Measurements from ENCODE around the gene PPP1R16B. TPM values are rescaled to one million over a fixed set of nuclear protein-coding genes. Genes with fewer than 3 reads are reported as not detected.

PPP1R16B gene
- 1 to 10 TPM; 1.6 to 4.7 TPM for total RNA-seq

GRCh38 chr20:38805502-38805957, at the start of gene PPP1R16B:
TSS of gene PPP1R16B (plus strand) at chr20:38805697. CDS start at chr20:38835926, 30,229 bp downstream.
- DNase-seq (peak in 3 of 4 donors; percentile 19 to 25 (median 20)), ATAC-seq (no peak)
- H3K27ac ChIP-seq = peak within 1 kb of the TSS in 3 of 4 donors; percentile 12 to 44 (median 42)
- intact Hi-C loops (cut with DNase I) = no loop called here
- 6 to 16% methylated on average over 6 to 40 of the region's 40 CpGs for WGBS, 2 donors
- no peak for TF ChIP-seq CTCF (IDR thresholded peaks at IDR 0.05)
- TF ChIP-seq POLR2A (IDR thresholded peaks at IDR 0.05) = peak in 1 of 3 donors; percentile 12
- peaks cover 0 to 16% of the 10 kb centered on the region in 2 donors for H3K27me3 ChIP-seq
- H3K4me3 ChIP-seq = peak within 1 kb of the TSS in 1 of 2 donors; percentile 19
- H3K4me1 ChIP-seq = peaks cover 17% of the 10 kb centered on the region
- H3K36me3 ChIP-seq (replicated peaks in 1 of 2; ENCODE audit: insufficient read depth in 1 of 2, low read depth in 2 of 2) = no peaks in the 10 kb centered on the region
- H3K9me3 ChIP-seq = no peaks in the 10 kb centered on the region

GRCh38 chr20:38757145-38757775, 48.2 kb upstream of the PPP1R16B start:
- Histone ChIP-seq H3K9me3 (no peaks in the 10 kb centered on the region), H3K27me3 (no peaks in the 10 kb centered on the region), H3K27ac (no peak overlapping the region), H3K4me1 (no peaks in the 10 kb centered on the region), H3K4me3 (no peak overlapping the region), H3K36me3 (replicated peaks in 1 of 2; ENCODE audit: insufficient read depth in 1 of 2, low read depth in 2 of 2) (peaks cover 5 to 21% of the 10 kb centered on the region in 2 donors)
- intact Hi-C loops (cut with DNase I) = no loop called here
- ATAC-seq (no peak), DNase-seq (no peak)
- 81 to 82% methylated on average over 7 of the region's 7 CpGs for WGBS, 2 donors
- TF ChIP-seq CTCF (IDR thresholded peaks at IDR 0.05) = no peak
- TF ChIP-seq POLR2A (IDR thresholded peaks at IDR 0.05) = no peak

GRCh38 chr20:38759106-38759505, 46.4 kb upstream of the PPP1R16B start:
- Histone ChIP-seq H3K36me3 (replicated peaks in 1 of 2; ENCODE audit: insufficient read depth in 1 of 2, low read depth in 2 of 2) (peaks cover 5 to 21% of the 10 kb centered on the region in 2 donors), H3K4me3 (no peak overlapping the region), H3K4me1 (no peaks in the 10 kb centered on the region), H3K27ac (no peak overlapping the region), H3K27me3 (no peaks in the 10 kb centered on the region), H3K9me3 (no peaks in the 10 kb centered on the region)
- TF ChIP-seq POLR2A (IDR thresholded peaks at IDR 0.05) = no peak
- no peak for TF ChIP-seq CTCF (IDR thresholded peaks at IDR 0.05)
- WGBS, 2 donors = 92 to 97% methylated on average over 6 to 7 of the region's 7 CpGs
- DNase-seq (no peak), ATAC-seq (no peak)
- intact Hi-C loops (cut with DNase I) = no loop called here

- peaks cover 18% of the 10 kb centered on the region for H3K4me1 ChIP-seq
- no peaks in the 10 kb centered on the region for H3K9me3 ChIP-seq
- TF ChIP-seq POLR2A (IDR thresholded peaks at IDR 0.05) (no peak), CTCF (IDR thresholded peaks at IDR 0.05) (no peak)
- H3K36me3 ChIP-seq (replicated peaks in 1 of 2; ENCODE audit: insufficient read depth in 1 of 2, low read depth in 2 of 2) = peaks cover 0 to 12% of the 10 kb centered on the region in 2 donors
- no peak for ATAC-seq
- 82 to 84% methylated on average over 4 of the region's 4 CpGs for WGBS, 2 donors
- no peak for DNase-seq
- no peak overlapping the region for H3K27ac ChIP-seq
- H3K27me3 ChIP-seq = no peaks in the 10 kb centered on the region
- intact Hi-C loops (cut with DNase I) = no loop called here
- H3K4me3 ChIP-seq = no peak overlapping the region
Measured at GRCh38 chr20:38760978-38761377, 44.5 kb upstream of the PPP1R16B start.

- Histone ChIP-seq H3K27me3 (no peaks in the 10 kb centered on the region), H3K27ac (no peak overlapping the region), H3K36me3 (replicated peaks in 1 of 2; ENCODE audit: insufficient read depth in 1 of 2, low read depth in 2 of 2) (peaks cover 0 to 7% of the 10 kb centered on the region in 2 donors), H3K9me3 (no peaks in the 10 kb centered on the region), H3K4me1 (peaks cover 26% of the 10 kb centered on the region), H3K4me3 (no peak overlapping the region)
- TF ChIP-seq POLR2A (IDR thresholded peaks at IDR 0.05) = no peak
- TF ChIP-seq CTCF (IDR thresholded peaks at IDR 0.05) = no peak
- intact Hi-C loops (cut with DNase I) = no loop called here
- DNase-seq (no peak), ATAC-seq (no peak)
Measured at GRCh38 chr20:38762174-38762573, 43.3 kb upstream of the PPP1R16B start.

Data from body of pancreas (tissue), 4 donors.